ENCODE measurements around the gene DENR. TPM values are rescaled to one million over a fixed set of nuclear protein-coding genes. Genes with fewer than 3 reads are reported as not detected.
"Not testable (repeated sequence)": the region's sequence is repeated elsewhere in the genome, so short reads cannot be mapped to it uniquely, and the experiment has no call there.

Gene DENR
- polyA plus RNA-seq (ENCODE audit: insufficient read length), result 110 TPM
- long read RNA-seq, donor 1, partial matches to known transcripts, result 27 of 58 reads
- long read RNA-seq, donor 1, other reads (novel, unspliced or antisense), result 28 of 58 reads
- long read RNA-seq, donor 2, partial matches to known transcripts, result 21 of 26 reads
- long read RNA-seq, donor 2, other reads (novel, unspliced or antisense), result 5 of 26 reads
- long read RNA-seq, donor 3, partial matches to known transcripts, result 47 of 63 reads
- long read RNA-seq, donor 3, other reads (novel, unspliced or antisense), result 15 of 63 reads
- long read RNA-seq, donor 4, result 0 reads
- long read RNA-seq, donor 5, partial matches to known transcripts, result 122 of 148 reads
- long read RNA-seq, donor 5, other reads (novel, unspliced or antisense), result 25 of 148 reads
- long read RNA-seq, donor 6, partial matches to known transcripts, result 27 of 44 reads
- long read RNA-seq, donor 6, other reads (novel, unspliced or antisense), result 16 of 44 reads
- long read RNA-seq, donor 7, partial matches to known transcripts, result 42 of 81 reads
- long read RNA-seq, donor 7, other reads (novel, unspliced or antisense), result 36 of 81 reads
- long read RNA-seq, donor 8, partial matches to known transcripts, result 41 of 42 reads
- long read RNA-seq, donor 8, other reads (novel, unspliced or antisense), result 0 of 42 reads

- DNase-seq, result peak; percentile 96
These were observed at the start of gene DENR for GRCh38 chr12:122752464-122753318. DENR (plus strand) TSS chr12:122752824; CDS start chr12:122753702, 878 bp downstream.

GRCh38 chr12:122702890-122703611 lies 49.6 kb upstream of the DENR start, which contains the start of gene HCAR2:
HCAR2 (minus strand) TSS chr12:122703357; CDS start chr12:122703283, 74 bp downstream.
- DNase-seq, result not testable (repeated sequence)

- not testable (repeated sequence) for DNase-seq
These were observed 48.8 kb upstream of the DENR start for GRCh38 chr12:122703841-122704240.

GRCh38 chr12:122709287-122709686 lies 43.3 kb upstream of the DENR start:
- DNase-seq, result not testable (repeated sequence)

GRCh38 chr12:122710341-122710740 lies 42.3 kb upstream of the DENR start:
- not testable (repeated sequence) for DNase-seq

- DNase-seq, result not testable (repeated sequence)
These were observed 41.4 kb upstream of the DENR start for GRCh38 chr12:122711266-122711665.

GRCh38 chr12:122713491-122714188 lies 39.0 kb upstream of the DENR start:
- DNase-seq, result not testable (repeated sequence)

GRCh38 chr12:122715211-122715610 lies 37.4 kb upstream of the DENR start:
- DNase-seq, result not testable (repeated sequence)

- not testable (repeated sequence) for DNase-seq
These were observed 36.0 kb upstream of the DENR start, which contains the start of gene HCAR3 for GRCh38 chr12:122716658-122717057. HCAR3 (minus strand) TSS chr12:122716811; CDS start chr12:122716737, 74 bp downstream.

GRCh38 chr12:122721057-122721545 lies 31.5 kb upstream of the DENR start:
- no peak for DNase-seq

- no peak for DNase-seq
These were observed 30.2 kb upstream of the DENR start for GRCh38 chr12:122722387-122722786.

GRCh38 chr12:122724641-122725243 lies 27.9 kb upstream of the DENR start:
- DNase-seq, result no peak

GRCh38 chr12:122725452-122726079 lies 27.1 kb upstream of the DENR start:
- no peak for DNase-seq

GRCh38 chr12:122726080-122726558 lies 26.5 kb upstream of the DENR start:
- no peak for DNase-seq

GRCh38 chr12:122729583-122730214 lies 22.9 kb upstream of the DENR start:
- DNase-seq, result no peak

- peak; percentile 54 for DNase-seq
These were observed 22.2 kb upstream of the DENR start, which contains the start of gene HCAR1 for GRCh38 chr12:122730215-122731014. HCAR1 (minus strand) TSS chr12:122730844; CDS start chr12:122730339, 505 bp downstream.

GRCh38 chr12:122732170-122732569 lies 20.5 kb upstream of the DENR start:
- DNase-seq, result no peak

- DNase-seq, result no peak
These were observed 20.0 kb upstream of the DENR start for GRCh38 chr12:122732611-122733010.
